Measurements from ENCODE around the gene CELSR1.

DNA sequence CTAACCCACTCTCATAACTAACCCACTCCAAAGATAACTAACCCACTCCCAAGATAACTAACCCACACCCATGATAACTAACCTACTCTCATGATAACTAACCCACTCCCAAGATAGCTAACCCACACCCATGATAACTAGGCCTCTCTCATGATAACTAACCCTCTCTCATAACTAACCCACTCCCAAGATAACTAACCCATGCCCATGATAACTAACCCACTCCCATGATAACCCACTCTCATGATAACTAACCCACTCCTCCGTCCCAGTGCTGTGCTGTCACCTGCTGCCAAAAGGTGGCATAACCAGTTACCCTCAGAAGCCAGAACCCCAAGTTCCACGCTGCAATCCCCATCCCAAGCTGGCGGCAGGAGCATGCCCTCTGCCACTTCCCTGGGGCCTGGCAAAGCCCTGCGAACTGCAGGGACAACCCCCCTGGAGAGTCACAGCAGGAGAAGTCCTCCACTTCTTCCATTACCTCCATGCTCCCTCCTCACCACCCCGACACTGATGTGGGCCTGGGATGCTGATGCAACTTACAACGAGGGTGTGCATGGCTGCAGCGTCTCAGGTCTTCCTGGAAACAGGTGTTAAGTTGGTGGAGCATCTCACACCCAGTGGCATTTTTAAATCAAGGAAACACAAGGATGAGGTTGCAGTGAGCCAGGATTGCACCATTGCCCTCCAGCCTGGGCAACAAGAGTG is 30.8 kb upstream of the CELSR1 start:
- TF ChIP-seq, protein P1, sequence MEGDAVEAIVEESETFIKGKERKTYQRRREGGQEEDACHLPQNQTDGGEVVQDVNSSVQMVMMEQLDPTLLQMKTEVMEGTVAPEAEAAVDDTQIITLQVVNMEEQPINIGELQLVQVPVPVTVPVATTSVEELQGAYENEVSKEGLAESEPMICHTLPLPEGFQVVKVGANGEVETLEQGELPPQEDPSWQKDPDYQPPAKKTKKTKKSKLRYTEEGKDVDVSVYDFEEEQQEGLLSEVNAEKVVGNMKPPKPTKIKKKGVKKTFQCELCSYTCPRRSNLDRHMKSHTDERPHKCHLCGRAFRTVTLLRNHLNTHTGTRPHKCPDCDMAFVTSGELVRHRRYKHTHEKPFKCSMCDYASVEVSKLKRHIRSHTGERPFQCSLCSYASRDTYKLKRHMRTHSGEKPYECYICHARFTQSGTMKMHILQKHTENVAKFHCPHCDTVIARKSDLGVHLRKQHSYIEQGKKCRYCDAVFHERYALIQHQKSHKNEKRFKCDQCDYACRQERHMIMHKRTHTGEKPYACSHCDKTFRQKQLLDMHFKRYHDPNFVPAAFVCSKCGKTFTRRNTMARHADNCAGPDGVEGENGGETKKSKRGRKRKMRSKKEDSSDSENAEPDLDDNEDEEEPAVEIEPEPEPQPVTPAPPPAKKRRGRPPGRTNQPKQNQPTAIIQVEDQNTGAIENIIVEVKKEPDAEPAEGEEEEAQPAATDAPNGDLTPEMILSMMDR (IDR thresholded peaks at IDR 0.05) = no peak
- TF ChIP-seq POLR2A (IDR thresholded peaks at IDR 0.05) = no peak

All from thyroid gland (tissue), 4 donors.